GM12872 (cell line): ENCODE data around the gene KRTAP10-3.

Experiments
- TF ChIP-seq, protein P1 (sequence below): IDR thresholded peaks from 3 replicates; pipeline ENCODE4 v1.5.1; 2011; ENCODE audit warnings: low read depth, mild to moderate bottlenecking, low read length, moderate library complexity; ENCODE audit not compliant: insufficient read depth

KRTAP10-3 gene

DNA sequence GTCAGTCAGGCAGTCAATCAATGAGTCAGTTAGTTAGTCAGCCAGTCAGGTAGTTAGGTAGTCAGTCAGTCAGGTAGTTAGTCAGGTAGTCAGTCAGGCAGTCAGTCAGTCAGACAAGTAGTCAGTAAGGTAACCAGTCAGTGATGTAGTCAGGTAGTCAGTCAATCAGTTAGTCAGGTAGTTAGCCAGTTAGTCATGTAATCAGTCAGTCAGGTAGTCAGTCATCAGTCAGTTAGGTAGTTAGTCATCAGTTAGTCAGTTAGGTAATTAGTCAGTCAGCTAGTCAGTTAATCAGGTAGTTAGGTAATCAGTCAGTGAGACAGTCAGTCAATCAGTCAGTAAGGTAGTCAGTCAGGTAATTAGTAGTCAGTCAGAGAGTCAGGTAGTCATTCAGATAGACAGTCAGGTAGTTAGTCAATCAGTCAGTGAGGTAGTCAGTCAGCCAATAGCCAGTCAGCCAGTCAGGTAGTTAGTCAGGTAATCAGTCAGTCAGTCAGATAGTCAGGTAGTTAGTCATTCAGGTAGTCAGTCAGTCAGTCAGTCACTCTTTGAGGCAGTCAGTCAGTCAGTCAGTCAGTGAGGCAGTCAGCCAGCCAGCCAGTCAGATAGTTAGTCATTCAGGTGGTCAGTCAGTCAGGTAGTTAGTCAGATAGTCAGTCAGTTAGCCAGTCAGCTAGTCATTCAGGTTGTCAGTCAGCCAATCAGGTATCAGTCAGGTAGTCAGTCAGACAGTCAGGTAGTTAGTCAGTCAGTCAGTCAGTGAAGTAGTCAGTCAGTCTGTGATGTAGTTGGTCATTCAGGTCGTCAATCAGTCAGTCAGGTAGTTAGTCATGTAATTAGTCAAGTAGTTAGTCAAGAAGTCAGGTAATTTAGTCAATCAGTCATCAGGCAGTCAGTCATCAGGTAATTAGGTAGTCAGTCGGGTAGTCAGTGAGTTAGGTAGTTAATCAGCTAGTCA is 33.9 kb downstream of the KRTAP10-3 start:
- TF ChIP-seq, protein P1, sequence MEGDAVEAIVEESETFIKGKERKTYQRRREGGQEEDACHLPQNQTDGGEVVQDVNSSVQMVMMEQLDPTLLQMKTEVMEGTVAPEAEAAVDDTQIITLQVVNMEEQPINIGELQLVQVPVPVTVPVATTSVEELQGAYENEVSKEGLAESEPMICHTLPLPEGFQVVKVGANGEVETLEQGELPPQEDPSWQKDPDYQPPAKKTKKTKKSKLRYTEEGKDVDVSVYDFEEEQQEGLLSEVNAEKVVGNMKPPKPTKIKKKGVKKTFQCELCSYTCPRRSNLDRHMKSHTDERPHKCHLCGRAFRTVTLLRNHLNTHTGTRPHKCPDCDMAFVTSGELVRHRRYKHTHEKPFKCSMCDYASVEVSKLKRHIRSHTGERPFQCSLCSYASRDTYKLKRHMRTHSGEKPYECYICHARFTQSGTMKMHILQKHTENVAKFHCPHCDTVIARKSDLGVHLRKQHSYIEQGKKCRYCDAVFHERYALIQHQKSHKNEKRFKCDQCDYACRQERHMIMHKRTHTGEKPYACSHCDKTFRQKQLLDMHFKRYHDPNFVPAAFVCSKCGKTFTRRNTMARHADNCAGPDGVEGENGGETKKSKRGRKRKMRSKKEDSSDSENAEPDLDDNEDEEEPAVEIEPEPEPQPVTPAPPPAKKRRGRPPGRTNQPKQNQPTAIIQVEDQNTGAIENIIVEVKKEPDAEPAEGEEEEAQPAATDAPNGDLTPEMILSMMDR = no peak

DNA sequence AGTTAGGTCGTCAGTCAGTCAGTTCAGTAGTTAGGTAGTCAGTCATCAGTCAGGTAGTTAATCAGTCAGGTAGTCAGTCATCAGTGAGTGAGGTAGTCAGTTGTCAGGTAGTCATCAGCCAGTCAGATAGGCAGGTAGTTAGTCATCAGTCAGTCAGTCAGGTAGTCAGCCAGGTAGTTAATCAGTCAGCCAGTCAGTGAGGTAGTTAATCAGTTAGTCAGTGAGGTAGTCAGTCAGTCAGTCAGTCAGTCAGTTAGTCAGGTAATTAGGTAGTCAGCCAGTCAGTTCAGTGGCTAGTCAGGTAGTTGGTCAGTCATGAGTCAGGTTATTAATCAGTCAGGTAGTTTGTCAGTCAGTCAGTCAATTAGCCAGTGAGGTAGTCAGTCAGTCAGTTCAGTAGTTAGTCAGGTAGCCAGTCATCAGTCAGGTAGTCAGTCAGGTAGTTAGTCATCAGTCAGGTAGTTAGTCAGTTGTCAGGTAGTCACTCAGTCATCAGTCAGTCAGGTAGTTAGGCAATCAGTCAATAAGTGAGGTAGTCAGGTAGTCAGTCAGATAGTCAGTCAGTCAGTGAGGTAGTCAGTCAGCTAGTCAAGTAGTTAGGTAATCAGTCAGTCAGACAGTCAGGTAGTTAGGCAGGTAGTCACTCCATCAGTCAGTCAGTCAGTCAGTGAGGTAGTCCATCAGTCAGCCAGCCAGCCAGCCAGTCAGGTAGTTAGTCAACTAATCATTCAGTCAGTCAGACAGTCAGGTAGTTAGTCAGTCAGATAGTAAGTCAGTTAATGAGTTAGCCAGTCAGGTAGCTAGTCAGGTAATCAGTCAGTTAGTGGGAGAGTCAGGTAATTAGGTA is 34.8 kb downstream of the KRTAP10-3 start:
- TF ChIP-seq, protein P1 = no peak

DNA sequence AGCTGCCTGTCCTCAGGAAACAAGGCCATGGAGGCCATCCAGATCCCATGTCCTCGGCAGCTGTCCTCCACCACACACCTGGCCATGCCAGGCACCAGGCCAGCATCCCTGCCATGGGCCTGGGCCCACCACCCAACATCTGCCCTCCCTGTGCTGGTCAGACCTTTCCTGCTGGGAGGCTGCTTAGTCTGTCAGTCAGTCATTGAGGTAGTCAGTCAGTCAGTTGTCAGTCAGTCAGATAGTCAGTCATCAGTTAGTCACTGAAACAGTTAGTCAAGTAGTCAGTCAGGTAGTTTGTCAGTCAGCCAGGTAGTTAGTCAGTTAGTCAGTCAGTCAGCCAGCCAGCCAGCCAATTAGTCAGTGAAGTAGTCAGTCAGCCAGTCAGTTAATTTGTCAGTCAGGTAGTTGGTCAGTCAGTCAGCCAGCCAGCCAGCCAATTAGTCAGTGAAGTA is 35.8 kb downstream of the KRTAP10-3 start:
- TF ChIP-seq, protein P1 = no peak

DNA sequence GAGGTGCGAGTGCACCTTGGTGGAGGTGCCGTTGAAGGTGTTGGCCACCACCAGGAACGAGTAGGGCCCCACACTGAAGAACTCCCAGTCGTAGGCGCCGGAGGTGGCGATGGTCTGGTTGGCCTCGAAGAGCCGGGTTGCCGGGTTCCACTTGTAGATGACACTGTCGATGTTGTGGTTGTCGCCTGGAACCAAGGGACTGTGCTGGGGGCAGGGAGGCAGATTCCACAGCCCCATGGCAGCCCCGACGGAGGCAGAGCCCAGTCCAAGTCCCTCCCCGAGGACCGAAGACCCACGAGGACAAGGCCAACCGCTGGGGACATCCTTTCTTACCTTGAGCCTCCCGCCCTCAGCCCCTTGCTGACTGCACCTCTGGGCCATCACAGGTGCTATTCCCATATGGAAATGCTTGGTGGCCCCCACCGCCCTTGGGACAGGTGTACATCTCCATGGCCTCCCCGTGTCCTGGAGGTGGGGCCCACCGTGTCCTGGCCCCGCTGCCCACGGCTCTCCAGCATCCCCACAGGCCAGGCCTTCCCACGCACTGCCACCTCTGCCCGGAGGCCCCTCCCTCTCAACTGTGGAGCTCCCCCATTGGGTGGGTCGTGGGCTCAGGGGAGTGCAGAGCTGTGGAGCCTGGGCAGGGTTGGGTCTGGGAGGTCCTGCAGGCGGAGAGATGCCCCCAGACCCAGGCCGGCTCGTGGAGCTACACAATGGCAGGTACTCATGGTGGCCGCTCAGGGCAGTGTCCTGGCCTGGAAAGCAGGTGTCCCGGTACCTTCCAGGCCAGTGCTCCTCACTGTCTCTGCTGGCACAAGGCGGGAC is 36.5 kb downstream of the KRTAP10-3 start:
- TF ChIP-seq, protein P1 = no peak

DNA sequence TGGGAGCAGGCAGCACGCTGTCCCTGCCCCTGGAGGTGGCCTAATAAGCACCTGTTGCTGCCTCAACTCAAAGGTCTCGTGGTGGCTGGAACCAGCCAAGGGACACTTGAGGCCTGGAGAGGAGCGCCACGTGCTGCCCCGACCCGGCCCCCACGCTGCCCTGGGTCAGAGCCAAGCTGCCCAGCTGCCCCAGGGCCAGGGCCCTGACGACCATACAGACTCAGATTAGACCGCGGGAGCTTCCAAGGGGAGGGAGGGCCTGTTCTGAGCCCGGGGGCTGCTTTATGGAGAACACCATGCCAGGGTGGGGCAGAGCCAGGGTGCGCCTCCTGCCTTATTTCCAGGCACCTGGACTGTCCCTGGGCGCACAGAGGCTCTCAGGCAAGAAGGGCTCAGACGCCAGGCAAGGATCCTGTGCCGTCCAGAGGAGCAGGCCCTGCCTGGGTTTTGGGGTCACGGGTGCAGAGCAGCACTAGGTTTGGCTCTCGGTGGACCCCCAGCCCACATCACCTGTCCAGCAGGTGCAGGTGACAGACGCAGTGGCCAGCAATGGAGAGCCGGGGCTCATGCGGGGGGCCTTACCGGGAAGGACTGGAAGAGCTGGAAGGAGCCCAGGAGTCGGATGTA is 37.2 kb downstream of the KRTAP10-3 start:
- TF ChIP-seq, protein P1 = no peak

DNA sequence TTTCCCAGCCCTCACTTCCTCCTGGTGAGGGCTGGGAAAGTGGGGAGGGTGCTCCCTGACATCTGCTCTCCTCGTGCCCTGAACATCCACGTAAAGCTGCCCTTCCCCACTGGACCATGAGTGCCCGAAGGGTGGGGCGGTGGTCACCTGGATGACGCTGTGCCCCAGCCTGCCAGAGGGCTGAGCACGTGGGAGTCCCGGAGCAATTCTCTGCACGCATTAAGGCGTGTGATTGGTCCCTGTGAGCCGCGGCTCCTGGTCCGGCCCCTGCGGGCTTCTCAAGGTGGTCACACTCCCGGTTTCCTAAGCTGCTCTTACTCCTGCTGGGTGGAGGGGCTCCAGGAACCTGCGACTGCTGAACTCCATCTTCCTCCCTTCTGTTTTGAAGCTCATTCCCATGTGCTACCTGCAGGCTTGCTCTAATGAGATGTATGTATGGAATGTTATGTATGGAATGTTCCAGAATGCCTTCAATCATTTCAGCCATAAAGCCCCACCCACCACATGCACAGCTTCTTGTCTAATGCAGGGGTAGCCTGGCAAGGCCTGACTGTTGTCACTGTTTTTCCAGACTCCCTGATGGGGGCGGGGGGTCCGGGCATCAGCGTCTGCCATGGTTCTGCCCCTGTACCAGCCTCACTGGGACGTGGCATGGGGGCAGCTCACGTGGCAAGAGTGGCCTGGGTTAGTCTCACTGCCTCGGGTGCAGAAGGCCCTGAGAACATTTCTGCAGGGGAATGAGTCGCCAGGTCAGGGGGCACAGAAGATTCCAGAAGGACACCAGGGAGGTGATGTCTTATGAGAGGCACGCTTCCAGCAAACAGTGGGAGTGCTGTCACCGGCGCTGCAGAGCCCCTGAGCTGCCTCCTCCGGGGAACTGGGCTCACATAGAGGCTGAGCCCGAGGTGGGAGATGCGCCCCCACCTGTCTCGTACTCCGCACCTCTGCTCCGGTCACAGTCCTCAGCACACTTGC is 38.0 kb downstream of the KRTAP10-3 start:
- TF ChIP-seq, protein P1 = no peak
